ENCODE measurements around the gene GPR146.

DNA sequence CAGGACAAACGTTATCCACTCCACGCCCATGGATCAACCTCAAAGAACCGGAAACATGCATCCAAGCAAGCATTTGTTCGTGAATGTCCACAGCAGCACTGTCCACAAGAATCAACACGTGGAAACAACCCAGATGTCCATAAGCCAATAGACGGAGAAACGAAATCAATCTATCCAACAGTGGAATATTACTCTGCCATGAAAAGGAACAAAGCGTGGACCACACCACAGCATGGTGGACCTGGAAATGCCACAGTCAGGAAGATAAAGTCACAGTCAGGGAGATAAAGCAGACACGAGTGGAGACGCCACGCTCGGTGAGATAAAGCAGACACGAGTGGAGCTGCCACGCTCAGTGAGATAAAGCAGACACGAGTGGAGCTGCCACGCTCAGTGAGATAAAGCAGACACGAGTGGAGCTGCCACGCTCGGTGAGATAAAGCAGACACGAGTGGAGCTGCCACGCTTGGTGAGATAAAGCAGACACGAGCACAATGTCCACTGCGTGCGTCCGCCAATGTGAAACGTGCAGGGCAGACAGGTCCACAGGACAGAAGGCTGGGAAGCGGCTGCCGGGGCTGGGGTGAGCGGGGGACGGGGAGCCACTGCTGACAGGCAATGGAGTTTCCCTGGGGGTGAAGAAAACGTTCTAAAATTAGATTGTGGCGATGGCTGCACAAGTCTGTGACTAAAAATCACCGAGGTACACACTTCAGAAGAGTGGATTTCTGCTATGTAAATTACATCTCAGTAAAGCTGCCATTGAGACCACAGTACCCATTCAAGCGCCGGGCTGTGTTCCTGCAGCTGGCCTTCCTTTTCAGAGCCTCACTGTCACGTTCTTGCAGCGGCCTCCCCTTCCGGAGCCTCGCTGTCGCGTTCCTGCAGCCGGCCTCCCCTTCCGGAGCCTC is 54.2 kb downstream of the GPR146 start:
- TF ChIP-seq, protein P1, sequence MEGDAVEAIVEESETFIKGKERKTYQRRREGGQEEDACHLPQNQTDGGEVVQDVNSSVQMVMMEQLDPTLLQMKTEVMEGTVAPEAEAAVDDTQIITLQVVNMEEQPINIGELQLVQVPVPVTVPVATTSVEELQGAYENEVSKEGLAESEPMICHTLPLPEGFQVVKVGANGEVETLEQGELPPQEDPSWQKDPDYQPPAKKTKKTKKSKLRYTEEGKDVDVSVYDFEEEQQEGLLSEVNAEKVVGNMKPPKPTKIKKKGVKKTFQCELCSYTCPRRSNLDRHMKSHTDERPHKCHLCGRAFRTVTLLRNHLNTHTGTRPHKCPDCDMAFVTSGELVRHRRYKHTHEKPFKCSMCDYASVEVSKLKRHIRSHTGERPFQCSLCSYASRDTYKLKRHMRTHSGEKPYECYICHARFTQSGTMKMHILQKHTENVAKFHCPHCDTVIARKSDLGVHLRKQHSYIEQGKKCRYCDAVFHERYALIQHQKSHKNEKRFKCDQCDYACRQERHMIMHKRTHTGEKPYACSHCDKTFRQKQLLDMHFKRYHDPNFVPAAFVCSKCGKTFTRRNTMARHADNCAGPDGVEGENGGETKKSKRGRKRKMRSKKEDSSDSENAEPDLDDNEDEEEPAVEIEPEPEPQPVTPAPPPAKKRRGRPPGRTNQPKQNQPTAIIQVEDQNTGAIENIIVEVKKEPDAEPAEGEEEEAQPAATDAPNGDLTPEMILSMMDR (IDR thresholded peaks at IDR 0.05) = no peak
- no peak for TF ChIP-seq EP300 (IDR thresholded peaks at IDR 0.05)
- TF ChIP-seq POLR2A (IDR thresholded peaks at IDR 0.05) = no peak
